ENCODE results near the gene CALR3. TPM values are rescaled to one million over a fixed set of nuclear protein-coding genes. Genes with fewer than 3 reads are reported as not detected.

Gene CALR3
- total and polyA plus RNA-seq, 10 of the 15 experiments (the other 5 are each of a cell fraction or from before 2014, with no cell fraction given): 0.05 to 0.45 (median 0.12) TPM; not detected in 2

- TF ChIP-seq ATF3 (IDR thresholded peaks at IDR 0.05; ENCODE audit: borderline replicate concordance, extremely low read depth, low read depth, low read length) (peak; percentile 10; the same call in 1 of the 2 replicates), EP300 (IDR thresholded peaks at IDR 0.05; ENCODE audit: borderline replicate concordance in 1 of 2, control insufficient read depth in 1 of 2, low read depth in 2 of 2, low read length in 2 of 2) (no peak), KDM1A (IDR thresholded peaks at IDR 0.05; ENCODE audit: borderline replicate concordance) (no peak), ZNF622 (IDR thresholded peaks at IDR 0.05) (no peak), HDAC2 (IDR thresholded peaks at IDR 0.05) (no peak), EZH2 (IDR thresholded peaks at IDR 0.05; ENCODE audit: borderline replicate concordance, control insufficient read depth, low read depth, low read length) (no peak), FOS (IDR thresholded peaks at IDR 0.05; ENCODE audit: borderline replicate concordance, extremely low read depth, insufficient read length) (peak; percentile 18), LARP7 (IDR thresholded peaks at IDR 0.05) (peak; percentile 70), BACH1 (IDR thresholded peaks at IDR 0.05; ENCODE audit: borderline replicate concordance) (no peak; the same call in 1 of the 2 replicates), RAD51 (IDR thresholded peaks at IDR 0.05) (peak; percentile 51; the same call in 1 of the 2 replicates), ATF2 (IDR thresholded peaks at IDR 0.05; ENCODE audit: low read length) (no peak), TCF12 (IDR thresholded peaks at IDR 0.05; ENCODE audit: low read depth, low read length) (0 out of 2 replicates have a peak, but pooled peaks have one; percentile 42), DPF2 (IDR thresholded peaks at IDR 0.05) (no peak), MTA3 (IDR thresholded peaks at IDR 0.05; ENCODE audit: borderline replicate concordance, low read length) (no peak), HCFC1 (IDR thresholded peaks at IDR 0.05; ENCODE audit: low read length) (peak; percentile 99), CREB1 (IDR thresholded peaks at IDR 0.05; ENCODE audit: low read depth) (peak; percentile 88), MXI1 (IDR thresholded peaks at IDR 0.05; ENCODE audit: low read depth, low read length) (peak; percentile 91), NR2F1 (conservative IDR thresholded peaks at IDR 0.05) (peak; percentile 42; the same call in 1 of the 2 replicates), GATAD2B (conservative IDR thresholded peaks at IDR 0.05; ENCODE audit: low read depth) (0 out of 2 replicates have a peak, but pooled peaks have one; percentile 3), RCOR1 (conservative IDR thresholded peaks at IDR 0.05; ENCODE audit: low read depth, low read length) (no peak), PAX5 (IDR thresholded peaks at IDR 0.05; ENCODE audit: borderline replicate concordance, low read depth, low read length) (no peak)
- TF ChIP-seq, protein P1, sequence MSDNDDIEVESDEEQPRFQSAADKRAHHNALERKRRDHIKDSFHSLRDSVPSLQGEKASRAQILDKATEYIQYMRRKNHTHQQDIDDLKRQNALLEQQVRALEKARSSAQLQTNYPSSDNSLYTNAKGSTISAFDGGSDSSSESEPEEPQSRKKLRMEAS (IDR thresholded peaks at IDR 0.05; ENCODE audit: low read depth, low read length): peak; percentile 58
- TF ChIP-seq, protein P2, sequence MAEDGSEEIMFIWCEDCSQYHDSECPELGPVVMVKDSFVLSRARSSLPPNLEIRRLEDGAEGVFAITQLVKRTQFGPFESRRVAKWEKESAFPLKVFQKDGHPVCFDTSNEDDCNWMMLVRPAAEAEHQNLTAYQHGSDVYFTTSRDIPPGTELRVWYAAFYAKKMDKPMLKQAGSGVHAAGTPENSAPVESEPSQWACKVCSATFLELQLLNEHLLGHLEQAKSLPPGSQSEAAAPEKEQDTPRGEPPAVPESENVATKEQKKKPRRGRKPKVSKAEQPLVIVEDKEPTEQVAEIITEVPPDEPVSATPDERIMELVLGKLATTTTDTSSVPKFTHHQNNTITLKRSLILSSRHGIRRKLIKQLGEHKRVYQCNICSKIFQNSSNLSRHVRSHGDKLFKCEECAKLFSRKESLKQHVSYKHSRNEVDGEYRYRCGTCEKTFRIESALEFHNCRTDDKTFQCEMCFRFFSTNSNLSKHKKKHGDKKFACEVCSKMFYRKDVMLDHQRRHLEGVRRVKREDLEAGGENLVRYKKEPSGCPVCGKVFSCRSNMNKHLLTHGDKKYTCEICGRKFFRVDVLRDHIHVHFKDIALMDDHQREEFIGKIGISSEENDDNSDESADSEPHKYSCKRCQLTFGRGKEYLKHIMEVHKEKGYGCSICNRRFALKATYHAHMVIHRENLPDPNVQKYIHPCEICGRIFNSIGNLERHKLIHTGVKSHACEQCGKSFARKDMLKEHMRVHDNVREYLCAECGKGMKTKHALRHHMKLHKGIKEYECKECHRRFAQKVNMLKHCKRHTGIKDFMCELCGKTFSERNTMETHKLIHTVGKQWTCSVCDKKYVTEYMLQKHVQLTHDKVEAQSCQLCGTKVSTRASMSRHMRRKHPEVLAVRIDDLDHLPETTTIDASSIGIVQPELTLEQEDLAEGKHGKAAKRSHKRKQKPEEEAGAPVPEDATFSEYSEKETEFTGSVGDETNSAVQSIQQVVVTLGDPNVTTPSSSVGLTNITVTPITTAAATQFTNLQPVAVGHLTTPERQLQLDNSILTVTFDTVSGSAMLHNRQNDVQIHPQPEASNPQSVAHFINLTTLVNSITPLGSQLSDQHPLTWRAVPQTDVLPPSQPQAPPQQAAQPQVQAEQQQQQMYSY (CRISPR knock-in tag; IDR thresholded peaks at IDR 0.05): no peak
- TF ChIP-seq, protein P3, sequence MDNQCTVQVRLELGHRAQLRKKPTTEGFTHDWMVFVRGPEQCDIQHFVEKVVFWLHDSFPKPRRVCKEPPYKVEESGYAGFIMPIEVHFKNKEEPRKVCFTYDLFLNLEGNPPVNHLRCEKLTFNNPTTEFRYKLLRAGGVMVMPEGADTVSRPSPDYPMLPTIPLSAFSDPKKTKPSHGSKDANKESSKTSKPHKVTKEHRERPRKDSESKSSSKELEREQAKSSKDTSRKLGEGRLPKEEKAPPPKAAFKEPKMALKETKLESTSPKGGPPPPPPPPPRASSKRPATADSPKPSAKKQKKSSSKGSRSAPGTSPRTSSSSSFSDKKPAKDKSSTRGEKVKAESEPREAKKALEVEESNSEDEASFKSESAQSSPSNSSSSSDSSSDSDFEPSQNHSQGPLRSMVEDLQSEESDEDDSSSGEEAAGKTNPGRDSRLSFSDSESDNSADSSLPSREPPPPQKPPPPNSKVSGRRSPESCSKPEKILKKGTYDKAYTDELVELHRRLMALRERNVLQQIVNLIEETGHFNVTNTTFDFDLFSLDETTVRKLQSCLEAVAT (IDR thresholded peaks at IDR 0.05): peak; percentile 56
These were observed at the start of gene CALR3, which contains the start of gene C19orf44 (continued) for GRCh38 chr19:16495982-16496612.

Measured in GM12878 (cell line).